Activated gamma-delta T cell (primary cell): ENCODE measurements around the gene GNRHR.

ENCODE experiments used
- DNase-seq: peaks from one replicate; lab custom pipeline; 2025; lab: John Stamatoyannopoulos, UW

GNRHR gene

GRCh38 chr4:67700116-67700737 is 54.0 kb downstream of the GNRHR start:
- no peak for DNase-seq

DNA sequence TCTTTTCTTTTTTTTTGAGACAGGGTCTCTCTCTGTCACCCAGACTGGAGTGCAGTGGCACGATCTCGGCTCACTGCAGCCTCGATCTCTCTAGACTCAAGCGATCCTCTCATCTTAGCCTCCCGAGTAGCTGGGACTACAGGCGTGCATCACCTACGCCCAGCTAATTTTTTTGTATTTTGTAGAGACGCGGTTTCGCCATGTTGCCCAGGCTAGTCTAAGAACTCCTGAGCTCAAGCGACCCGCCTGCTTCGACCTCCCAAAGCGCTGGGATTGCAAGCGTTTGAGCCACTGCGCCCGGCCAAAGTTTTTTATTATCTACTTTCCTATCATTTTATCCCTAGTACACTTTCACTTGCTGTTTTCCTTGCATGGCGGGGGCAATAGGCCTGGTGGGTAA is 54.6 kb downstream of the GNRHR start:
- DNase-seq = no peak

DNA sequence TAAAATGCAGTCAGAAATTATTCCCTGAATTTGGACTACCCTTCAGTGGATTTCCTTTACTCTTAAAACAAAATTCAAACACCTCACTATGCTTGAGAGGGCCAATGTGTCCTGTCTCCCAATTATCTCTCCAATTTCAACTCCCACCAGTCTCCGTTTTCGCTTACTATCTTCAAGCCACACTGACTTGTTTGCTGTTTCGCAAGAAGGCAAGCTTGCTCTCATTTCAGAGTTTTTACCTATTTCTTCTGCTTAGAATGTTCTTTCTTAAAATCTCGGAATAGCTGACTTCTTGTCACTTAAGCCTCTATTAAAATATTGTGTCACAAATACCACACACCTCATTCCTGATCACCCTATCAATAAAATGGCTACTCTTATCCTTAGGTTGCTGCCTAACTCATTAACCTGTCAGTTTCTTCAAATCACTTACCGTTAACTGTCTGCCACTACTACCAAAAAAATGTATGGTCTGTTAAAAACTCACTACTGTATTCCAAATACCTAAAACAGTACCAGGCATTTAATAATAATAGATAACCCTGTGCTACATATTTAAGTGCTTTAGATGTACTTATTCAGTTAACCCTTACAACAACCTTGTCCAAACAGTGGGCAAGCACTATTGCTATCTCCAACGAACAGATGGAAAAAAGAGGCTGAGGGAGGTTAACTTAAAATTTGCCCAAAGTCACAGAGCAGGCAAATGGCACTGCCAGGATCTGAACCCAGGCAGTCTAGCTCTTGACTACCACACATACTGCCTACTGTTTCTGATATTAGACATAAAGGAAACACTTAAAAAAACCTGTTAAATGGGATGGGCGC is 56.1 kb downstream of the GNRHR start:
- no peak for DNase-seq

DNA sequence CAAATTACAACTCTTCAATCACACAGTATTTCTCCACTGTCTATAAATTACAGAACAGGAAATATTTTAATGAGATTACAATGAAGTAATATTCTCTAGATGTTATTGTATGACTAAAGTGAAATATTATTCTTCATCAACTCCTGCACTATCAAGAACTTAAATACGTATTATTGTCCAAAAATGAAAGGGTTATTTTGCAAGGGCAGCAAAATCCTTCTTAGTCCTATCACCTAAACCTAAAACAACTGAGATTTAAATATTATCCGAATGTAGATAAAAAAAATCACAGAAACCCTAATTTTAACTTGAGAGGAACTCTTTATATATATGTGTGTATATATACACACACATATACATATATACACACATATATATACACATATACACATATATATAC is 58.1 kb downstream of the GNRHR start:
- no peak for DNase-seq

DNA sequence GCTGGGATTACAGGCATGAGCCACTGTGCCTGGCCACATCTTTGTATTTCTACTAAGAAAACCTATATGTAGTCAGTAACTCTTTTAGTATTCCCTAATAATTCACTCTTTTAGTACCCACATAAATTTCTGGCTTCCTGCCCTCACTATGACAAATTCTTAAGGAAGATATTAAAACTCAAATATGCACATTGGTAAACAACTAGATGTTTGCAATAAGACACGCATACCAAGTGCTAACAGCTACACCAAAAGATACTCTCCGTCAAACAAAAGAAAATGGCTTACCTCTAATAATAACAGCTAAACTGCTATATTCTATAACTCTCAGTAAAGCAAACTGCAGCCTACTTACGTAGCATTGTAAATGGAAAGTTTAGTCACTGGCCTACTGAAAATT is 59.5 kb downstream of the GNRHR start:
- no peak for DNase-seq

DNA sequence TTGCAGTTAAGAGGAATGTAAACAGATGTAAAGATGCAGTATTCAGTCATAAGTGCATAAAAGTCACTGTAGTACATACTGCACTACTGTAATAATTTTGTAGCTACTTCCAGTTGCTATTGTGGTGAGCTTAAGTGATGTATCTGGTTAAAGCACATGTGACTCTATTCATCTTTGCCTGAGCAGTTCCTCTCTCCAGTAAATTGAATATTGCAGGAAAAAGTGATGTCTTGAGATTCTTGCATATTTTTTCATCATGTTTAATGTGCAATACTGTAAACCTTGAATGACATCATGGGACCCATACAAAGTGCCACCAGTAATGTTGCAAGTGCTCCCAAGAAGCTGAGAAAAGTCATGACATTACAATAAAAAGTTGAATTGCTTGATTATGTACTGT is 62.9 kb downstream of the GNRHR start:
- no peak for DNase-seq
